Kidney epithelial cell (primary cell): ENCODE data around the gene CLDN14. TPM values are rescaled to one million over a fixed set of nuclear protein-coding genes. Genes with fewer than 3 reads are reported as not detected.

Experiments used
- DNase-seq: peaks from one replicate; pipeline ENCODE4 v3.0.0-alpha.2; 2010; ENCODE audit warnings: low read depth
- H3K27me3 ChIP-seq: 2 replicates; pipeline ENCODE4 v1.6.0; 2011; ENCODE audit warnings: low read length; ENCODE audit not compliant: control insufficient read depth, insufficient read depth
- H3K36me3 ChIP-seq: 2 replicates; pipeline ENCODE4 v1.5.1; 2011; ENCODE audit warnings: low read length; ENCODE audit not compliant: control insufficient read depth, insufficient read depth
- H3K4me3 ChIP-seq: 2 replicates; pipeline ENCODE4 v1.5.1; 2011; ENCODE audit warnings: low read depth, mild to moderate bottlenecking, control low read depth, low read length
- CTCF ChIP-seq: IDR thresholded peaks from 2 replicates; pipeline ENCODE4 v1.5.1; 2011; ENCODE audit warnings: mild to moderate bottlenecking, moderate library complexity, low read length, control low read depth, inconsistent platforms; ENCODE audit not compliant: insufficient read depth, poor library complexity, severe bottlenecking
- total RNA-seq: library from RNA; depleted of rRNA; stranded (reverse); fragments of >200 nt; gene quantifications from 2 replicates; pipeline ENCODE4 v1.2.3, GENCODE V29; 2015

Gene CLDN14
- total RNA-seq, 1 donor from 2014 or later, result 2.1 TPM

DNA sequence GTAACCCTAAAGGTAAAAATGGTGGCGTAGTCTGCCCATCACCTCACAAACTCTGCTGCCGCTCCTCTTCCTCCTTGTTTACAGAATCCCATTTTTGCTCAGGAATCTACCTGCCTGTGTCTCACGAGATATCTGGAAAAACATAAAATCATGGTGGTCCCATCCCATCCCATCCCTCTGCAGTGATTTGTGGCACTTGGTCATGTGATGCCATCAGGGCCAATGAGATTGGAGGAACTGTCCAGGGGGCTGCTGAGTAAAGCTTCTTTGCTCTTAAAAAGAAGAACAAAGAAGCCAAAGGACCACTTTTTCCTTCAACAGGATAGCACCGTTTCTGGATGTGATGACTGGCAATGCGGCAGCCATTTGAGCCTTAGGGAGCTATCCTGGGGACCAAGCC is 33.0 kb upstream of the CLDN14 start:
- no peak for TF ChIP-seq CTCF
- no peaks in the 10 kb centered on the region for H3K36me3 ChIP-seq
- no peaks in the 10 kb centered on the region for H3K27me3 ChIP-seq
- no peak for DNase-seq
- H3K4me3 ChIP-seq, result no peak overlapping the region

GRCh38 chr21:36511484-36512220 is 31.7 kb upstream of the CLDN14 start:
- Histone ChIP-seq H3K4me3 (no peak overlapping the region), H3K36me3 (no peaks in the 10 kb centered on the region), H3K27me3 (no peaks in the 10 kb centered on the region)
- no peak for TF ChIP-seq CTCF
- no peak for DNase-seq

GRCh38 chr21:36510911-36511310 is 31.0 kb upstream of the CLDN14 start:
- Histone ChIP-seq H3K4me3 (no peak overlapping the region), H3K36me3 (no peaks in the 10 kb centered on the region), H3K27me3 (no peaks in the 10 kb centered on the region)
- no peak for DNase-seq
- no peak for TF ChIP-seq CTCF

GRCh38 chr21:36509973-36510664 is 30.2 kb upstream of the CLDN14 start:
- Histone ChIP-seq H3K36me3 (no peaks in the 10 kb centered on the region), H3K27me3 (no peaks in the 10 kb centered on the region), H3K4me3 (no peak overlapping the region)
- TF ChIP-seq CTCF, result no peak
- DNase-seq, result no peak

- Histone ChIP-seq H3K36me3 (no peaks in the 10 kb centered on the region), H3K27me3 (no peaks in the 10 kb centered on the region), H3K4me3 (no peak overlapping the region)
- DNase-seq, result no peak
- no peak for TF ChIP-seq CTCF
These were observed 29.0 kb upstream of the CLDN14 start for GRCh38 chr21:36508948-36509347.
